ENCODE results near the gene CCNI. TPM values are rescaled to one million over a fixed set of nuclear protein-coding genes. Genes with fewer than 3 reads are reported as not detected.
A peak's percentile ranks its signal among the peaks of the same experiment; 100 is the strongest.
"Not testable (repeated sequence)": the region's sequence is repeated elsewhere in the genome, so short reads cannot be mapped to it uniquely, and the experiment has no call there.

The CCNI gene, protein sequence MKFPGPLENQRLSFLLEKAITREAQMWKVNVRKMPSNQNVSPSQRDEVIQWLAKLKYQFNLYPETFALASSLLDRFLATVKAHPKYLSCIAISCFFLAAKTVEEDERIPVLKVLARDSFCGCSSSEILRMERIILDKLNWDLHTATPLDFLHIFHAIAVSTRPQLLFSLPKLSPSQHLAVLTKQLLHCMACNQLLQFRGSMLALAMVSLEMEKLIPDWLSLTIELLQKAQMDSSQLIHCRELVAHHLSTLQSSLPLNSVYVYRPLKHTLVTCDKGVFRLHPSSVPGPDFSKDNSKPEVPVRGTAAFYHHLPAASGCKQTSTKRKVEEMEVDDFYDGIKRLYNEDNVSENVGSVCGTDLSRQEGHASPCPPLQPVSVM
- 92.6 and 116 TPM in 2 replicates for total RNA-seq (2014; rRNA removed; shearing (Covaris generic))

DNA sequence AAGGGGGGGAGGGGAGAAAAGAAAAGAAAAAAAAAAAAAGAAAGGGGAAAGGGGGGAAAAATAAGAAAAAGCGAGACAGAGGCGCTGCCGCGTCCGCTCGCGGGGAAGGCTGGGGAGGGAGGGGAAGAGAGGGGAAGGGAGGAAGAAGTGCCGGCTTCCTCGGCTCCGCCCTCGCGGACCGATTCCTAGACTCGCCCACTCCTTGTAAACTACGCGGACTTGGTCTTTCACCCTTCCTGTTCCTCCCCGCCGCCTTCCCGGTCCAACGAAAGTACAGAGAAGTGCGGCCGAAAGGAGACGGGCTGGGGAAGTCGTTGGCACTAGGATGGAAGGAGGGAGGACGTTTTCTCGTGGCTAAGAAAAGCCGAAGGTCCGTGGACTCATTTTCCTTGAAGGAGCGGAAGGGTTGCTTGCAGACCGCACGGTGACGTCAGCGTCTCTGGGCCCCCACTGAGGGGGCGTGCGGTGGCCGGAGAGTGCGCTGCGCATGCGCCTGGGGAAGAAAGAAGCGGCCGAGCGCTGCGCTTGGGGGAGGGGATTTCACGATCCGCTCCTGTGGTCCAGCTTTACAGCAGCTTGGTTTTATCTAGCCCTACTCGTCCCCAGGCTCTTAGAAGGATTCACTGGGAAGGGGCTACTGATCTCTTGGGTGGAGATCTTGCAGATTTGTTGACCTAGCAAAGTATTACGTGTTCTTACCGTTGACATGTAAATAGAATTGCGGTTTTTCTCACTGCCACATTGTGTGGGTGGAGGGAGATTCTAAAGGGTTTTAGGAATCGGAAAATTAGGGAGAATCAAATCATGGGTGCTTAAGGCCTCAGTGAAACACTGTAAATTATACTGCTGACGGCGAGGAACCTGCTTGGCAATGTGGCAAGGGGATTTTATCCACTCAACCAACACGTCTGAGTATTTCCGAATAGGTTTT is at the start of gene CCNI:
TSS of gene CCNI (minus strand) at position 121 of the 931 bp plus-strand sequence. CDS start 9,627 bp downstream, outside the sequence.
- peak; percentile 97 for DNase-seq (ENCODE audit: low spot score)

DNA sequence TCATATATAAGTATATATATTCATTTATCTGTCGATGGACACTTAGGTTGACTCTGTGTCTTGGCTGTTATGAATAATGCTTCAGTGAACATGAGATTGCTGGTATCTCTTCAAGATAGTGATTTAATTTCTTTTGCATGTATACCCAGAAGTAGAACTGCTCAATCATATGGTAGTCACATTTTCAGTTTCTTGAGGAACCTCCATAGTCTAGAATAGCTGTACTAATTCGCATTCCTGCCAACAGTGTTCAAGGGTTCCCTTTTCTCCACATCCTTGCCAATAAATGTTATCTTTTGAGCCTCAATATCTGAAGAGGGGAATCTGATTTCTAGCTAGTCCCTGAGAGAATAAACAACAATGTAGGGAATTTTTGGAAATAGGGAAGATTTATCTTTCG is 48.8 kb upstream of the CCNI start:
- DNase-seq (ENCODE audit: low spot score): no peak

DNA sequence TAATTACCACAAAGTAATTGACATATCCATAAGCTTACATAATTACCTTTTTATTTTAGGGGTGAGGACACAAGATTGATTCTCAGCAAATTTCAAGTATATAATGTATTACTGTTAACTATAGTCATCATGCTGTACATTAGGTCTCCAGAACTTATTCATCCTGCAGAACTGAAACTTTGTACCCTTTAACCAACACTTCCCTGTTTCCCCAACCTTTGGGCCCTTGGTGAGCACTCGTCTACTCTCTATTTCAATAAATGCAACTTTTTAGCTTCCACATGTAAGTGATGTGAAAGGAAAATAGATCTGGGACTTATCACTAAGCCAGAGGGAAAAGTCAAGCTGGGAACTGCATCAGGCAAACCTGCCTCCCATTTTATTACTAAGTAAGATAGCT is 47.6 kb upstream of the CCNI start:
- no peak for DNase-seq (ENCODE audit: low spot score)

DNA sequence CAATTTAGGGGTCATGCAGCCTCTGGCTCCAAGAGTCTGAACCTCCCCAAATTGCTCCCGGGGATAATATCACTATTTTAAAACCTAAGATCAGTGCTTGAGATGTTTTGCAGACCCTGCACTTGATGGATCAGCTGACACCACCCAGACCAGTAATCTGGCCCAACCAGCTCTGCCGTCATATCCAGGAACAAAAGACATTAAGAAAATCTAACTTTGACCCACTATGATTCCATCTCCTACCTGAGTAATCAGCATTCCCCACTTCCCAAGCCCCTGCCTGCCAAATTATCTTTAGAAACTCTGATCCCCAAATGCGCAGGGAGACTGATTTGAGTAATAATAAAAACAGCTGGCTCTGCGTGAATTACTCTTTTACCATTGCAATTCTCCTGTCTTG is 46.9 kb upstream of the CCNI start:
- no peak for DNase-seq (ENCODE audit: low spot score)

DNA sequence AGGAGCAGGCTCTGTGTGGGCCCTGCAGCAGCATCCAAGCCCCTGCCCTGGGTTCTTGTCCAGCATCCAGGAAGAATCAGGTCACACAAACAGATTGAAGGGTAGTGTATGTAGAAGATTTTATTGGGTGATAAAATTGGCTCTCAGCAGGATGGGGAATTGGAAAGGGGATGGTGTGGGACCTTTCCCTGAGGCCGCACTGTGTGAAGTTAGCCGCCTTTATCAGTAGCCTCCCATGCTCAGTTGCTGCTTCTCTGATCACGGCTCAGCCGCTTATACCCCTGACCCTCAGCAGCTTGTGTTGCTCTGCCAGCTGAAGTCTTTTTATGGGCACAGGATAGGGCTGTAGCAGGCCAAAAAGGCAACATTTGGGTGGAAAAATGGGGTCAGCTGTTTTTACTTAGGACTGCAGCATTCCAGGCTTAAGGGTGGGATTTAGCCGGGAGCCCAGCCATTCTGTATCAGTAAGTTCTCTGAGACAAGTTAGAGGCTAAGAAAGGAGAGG is 46.0 kb upstream of the CCNI start:
- no peak for DNase-seq (ENCODE audit: low spot score)

DNA sequence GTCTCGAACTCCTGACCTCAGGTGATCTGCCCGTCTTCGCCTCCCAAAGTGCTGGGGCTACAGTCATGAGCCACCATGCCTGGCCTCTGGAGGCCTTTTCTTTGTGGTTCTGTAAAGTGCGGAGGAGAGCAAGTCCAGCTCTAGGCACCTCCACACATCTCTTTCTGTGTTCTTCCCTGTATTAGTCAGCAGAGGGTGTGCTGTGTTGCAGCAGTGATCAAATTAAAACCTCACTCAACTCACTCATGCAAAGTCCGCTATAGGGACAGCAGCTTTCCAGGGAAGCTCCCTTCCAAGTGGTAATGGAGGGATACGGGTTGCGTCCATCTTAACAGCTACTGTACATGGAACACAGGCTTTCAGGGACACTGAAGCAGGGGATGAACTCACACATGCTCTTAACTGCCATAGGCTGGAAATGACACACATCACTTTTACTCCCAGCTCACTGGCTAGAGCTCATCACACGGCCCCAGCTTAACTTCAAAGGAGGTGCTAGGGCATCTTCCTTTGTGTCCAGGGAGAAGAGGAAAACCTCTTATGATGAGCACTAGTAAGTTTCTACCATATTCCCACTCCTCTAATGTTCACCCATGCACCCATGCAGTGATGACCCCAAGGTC is 45.2 kb upstream of the CCNI start:
- no peak for DNase-seq (ENCODE audit: low spot score)

DNA sequence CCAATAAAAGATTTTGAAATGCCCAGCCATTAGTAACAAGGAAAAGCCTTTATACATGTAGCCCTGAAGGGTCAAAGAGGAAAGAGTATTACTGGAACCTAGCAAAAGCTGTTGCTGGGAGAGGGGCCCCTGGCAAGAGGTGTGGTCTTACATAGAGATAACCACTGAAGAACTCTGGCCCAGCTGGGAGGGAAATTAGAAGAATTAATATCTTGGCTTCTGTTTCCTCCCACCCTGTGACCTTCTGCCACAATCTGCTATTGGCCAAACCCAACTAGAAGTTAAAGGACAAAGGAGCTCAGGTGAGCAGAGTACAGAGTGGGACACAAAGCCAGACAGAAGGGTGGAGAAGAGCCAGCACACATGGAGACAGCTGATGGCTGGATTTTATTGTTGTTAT is 41.9 kb upstream of the CCNI start:
- no peak for DNase-seq (ENCODE audit: low spot score)

DNA sequence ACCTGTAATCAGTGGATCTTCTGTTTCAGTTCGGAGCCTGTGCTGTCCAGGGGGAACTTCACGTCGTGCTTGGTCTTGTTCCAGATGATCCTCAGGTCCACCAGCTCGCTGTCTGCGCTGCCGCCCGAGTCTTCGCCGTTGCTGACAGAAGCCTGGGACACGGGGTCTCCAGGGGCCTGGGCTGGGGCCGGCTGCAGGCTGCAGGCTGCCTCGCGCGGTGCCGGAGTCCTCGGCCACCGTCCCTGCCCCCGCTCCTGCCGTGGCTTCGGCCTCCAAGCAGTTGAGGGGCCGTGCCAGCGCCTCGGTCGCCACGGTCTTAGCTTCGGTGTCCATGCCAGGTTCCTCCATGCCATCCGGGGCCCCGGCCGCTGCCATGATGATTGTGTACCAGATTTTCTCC is 37.3 kb upstream of the CCNI start:
- no peak for DNase-seq (ENCODE audit: low spot score)

DNA sequence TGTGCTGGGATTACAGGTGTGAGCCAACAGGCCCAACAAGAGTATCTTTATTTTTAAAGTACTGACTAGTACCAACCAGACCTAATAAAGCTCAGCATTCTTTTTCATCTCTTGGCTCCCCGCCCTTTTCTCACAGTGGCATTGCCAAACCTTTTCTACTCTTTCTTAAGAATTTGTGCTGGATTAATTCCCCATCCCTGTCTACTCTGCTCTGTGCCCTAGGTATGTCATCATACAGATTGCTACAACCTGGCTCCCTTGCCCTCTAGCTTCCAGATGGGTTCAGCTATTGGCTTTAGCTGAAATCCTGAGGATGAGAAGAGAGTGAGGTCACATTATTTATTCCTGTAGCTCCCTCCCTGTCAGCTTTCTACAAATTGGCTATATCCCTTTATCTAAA is 34.9 kb upstream of the CCNI start:
- DNase-seq (ENCODE audit: low spot score): no peak

DNA sequence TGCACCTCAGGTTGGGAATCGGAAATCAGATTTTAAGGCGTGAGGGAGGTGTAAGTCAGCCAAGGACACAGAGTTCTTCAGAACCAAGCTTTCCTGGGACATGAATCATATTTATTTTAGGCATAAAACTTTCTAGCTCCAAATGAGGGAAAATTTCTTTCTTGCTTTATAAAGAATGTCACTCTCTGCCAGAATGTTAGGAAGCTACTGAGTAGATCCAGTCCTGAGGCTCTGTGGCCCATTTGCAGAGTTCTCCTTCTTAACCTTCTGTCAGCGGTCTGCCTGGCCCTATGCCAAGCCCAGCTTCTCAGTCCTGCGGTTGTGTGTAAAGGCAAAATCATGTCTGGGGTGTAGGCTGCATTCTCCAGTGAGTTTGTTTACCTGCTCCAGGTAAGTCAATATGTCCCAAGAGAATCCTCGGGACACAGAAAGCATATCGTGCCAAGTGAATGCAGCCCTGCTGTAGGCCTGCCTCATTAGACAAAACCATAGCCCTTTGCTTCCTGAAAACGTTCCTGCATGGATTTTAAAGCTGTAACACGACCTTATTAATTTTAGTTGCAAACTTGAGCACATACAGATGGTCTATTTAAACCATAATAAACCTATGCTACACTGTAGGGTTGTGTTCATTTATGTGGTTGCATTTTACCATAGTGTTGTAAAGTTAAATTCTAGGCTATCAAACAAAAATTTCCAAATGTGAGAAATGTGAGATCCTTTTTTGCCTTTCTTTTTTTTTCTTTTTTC is 29.2 kb upstream of the CCNI start:
- DNase-seq (ENCODE audit: low spot score): peak; percentile 94

DNA sequence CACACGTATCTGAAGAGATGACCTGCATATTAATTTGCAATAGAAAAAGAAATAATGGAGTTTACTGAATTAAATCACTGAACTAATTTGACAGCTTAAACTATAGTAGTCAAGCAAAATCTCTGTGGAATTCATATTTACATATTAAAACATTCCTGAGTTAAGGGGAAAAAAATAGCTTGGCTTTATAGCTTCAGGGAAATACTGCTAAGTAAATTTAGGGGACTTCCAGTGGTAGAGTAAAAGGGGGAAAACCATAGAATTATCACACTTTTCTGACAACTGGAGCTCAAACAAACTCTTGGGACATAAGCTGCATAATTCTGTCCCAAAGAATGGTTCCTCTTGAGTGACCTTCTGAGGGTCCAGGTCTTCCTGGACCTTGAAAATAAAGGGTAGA is 28.6 kb upstream of the CCNI start:
- DNase-seq (ENCODE audit: low spot score): no peak

DNA sequence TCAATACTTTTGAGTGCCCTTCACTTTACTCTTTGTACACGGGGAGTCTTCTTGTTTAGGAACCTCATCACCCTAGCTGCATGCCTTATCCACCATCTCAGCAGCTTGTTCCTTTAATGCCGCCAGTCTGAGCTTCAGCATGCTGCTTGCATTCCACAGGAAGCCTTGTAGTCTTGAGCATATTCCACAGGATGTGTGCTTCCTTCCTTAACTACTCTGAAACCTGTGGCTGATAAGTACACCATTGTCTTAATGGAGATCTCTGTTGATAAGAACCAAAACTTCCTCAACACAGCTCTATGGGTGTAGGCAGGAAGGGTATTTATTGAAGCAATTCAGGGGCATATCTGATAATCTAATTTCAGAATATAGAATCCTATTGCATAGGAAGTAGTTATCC is 24.4 kb upstream of the CCNI start:
- DNase-seq (ENCODE audit: low spot score): peak; percentile 59

DNA sequence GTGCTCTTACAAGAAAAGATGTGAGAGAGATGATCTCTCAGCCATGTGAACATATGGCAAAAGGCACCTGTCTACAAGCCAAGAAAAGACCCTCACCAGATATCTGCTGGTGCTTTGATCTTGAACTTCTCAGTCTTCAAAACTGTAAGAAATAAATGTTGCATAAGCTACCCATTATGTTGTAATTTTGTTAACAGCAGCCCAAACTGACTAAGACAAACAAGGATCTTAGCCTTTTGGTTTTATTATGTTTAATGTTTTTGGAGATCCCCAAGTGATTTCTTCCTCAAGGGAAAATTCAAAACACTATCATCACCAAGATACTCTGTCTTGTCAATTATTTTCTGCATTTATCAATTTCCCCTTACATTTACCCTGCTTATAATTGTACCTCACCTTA is 21.8 kb upstream of the CCNI start:
- DNase-seq (ENCODE audit: low spot score): no peak

DNA sequence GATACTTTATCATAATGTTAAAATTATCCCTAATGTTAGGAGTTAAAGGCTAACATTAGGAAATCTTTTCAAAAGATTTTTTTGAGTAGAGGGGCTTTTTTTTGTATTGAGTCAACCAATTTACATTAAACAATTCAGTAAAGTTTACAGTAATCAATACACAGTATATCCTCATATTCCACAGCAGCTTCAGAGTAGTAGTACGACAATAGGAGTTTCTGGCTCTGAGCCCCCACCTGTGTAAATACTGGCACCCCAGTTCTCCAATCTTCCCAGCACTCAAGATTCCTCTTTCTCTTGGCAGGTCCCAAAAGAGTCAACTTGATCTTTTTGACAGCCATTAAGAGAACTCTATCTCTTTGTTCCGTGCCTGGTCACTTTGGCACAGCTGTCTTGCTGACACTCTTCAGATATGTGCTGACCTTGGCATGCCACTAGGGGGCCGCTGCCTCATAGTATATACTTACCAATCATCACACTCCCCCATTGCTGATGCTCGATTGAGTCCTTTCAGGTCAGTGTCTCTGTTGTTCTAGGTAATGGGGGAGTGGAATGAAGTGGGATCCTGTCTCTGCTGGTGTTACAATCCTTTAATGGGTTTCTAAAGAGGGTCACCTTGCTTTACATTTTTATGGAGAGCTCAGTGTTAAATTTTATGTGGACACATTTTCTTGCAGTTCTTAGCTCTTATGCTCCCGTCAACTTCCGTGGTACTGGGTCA is 19.5 kb upstream of the CCNI start:
- peak; percentile 88 for DNase-seq (ENCODE audit: low spot score)

DNA sequence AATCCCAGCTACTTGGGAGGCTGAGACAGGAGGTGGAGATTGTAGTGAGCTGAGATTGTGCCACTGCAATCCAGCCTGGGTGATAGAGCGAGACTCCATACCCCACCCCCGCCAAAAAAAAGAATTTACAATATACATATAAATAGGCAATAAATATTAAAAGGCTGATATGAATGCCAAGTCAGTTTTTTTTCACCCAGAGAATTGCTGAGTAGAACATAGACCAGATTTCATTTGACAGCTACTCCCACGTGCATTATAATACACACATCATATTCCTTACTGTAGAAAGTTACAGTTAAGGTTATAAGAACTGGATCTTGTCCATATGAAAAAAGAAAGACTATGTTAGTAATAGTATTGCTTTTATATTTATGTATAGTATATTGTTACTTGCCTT is 18.7 kb upstream of the CCNI start:
- no peak for DNase-seq (ENCODE audit: low spot score)

DNA sequence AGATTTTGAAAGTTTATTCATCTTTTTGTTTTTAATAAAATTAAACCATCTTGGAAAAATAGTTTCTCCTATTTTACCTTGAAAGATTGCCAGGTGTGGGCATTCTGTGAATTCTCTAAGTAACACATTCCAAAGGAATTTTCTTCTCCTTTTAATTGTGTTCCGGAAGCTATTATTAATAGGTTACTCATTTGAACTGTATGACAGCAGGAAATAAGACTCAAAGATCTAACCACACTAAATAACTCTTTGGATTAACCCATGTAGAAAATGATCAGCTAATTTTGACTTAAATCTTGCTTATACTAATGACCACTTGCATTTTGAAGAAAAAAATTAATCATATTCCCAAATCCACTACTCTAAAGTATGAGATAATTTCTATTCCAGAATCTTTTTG is 17.6 kb upstream of the CCNI start:
- peak; percentile 67 for DNase-seq (ENCODE audit: low spot score)

DNA sequence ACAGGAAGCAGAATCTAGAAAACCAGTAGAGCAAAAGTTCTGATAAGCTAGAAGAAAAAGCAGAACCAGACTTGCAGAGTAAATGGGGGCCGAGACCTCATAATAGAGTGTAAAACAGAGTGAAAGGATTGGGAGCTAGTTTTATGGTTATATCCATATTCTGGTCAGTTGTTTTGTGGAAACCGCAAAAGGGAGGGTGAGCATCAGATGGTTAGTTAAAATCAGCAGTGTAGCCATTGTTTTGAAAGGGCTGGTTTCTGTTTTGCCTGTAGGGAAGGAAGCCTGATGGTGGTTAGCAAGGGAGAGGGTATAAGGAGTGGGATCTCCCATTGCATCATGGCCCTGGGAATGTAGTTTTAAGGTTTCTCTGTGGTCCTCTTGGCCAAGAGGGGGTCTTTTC is 17.2 kb upstream of the CCNI start:
- DNase-seq (ENCODE audit: low spot score): peak; percentile 81

DNA sequence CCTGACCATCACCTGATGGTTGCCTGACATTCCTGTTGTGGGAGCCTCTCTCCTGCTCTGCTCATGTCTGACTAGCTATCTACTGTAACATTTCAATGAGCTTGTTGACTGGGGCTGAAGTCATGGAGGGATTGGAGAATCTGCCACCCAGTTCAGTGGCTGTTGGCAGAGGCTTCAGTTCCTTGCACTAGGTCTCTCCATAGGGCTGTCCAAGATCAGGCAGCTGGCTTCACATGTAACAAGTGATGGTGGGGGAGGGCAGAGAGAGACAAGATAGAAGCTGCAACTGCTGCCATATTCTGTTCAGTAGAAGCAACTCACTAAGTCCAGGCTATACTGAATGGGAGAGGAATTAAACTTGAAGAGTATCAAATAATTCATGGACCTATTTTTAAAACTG is 14.1 kb upstream of the CCNI start:
- no peak for DNase-seq (ENCODE audit: low spot score)

DNA sequence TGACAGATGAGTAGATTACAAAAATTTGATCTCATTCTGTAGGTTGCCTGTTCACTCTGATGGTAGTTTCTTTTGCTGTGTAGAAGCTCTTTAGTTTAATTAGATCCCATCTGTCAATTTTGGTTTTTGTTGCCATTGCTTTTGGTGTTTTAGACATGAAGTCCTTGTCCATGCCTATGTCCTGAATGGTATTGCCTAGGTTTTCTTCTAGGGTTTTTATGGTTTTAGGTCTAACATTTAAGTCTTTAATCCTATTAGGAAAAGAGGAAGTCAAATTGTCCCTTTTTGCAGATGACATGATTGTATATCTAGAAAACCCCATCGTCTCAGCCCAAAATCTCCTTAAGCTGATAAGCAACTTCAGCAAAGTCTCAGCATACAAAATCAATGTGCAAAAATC is 11.2 kb upstream of the CCNI start:
- not testable (repeated sequence) for DNase-seq (ENCODE audit: low spot score)

DNA sequence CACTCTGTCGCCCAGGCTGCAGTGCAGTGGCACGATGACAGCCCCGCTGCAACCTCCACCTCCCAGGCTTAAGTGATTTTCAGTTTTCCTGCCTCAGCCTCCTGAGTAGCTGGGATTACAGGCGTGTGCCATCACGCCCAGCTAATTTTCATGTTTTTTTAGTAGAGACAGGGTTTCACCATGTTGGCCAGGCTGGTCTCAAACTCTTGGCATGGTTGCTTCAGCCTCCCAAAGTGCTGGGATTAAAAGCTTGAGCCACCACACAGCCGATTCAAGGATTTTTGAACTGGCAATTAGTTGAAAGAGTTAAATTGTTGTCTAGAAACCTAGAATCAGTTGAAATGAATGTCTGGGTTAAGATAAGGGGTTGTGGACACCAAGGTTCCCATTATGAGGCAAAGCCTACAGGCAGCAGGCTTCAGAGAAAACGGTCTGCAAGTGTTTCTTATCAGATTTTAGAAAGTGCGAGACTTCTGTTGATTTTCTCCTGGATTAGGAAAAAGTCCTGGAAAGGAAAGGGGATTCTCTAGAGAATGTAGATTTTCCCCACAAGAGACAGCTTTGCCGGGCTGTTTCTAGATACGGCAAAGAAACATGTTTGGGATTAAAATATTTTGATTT is 8.3 kb upstream of the CCNI start:
- no peak for DNase-seq (ENCODE audit: low spot score)

All from HT-29 (cell line).